ENCODE results near the gene PLA2G6.
A peak's percentile ranks its signal among the peaks of the same experiment; 100 is the strongest.

The PLA2G6 gene

GRCh38 chr22:38089474-38089851 lies 92.2 kb downstream of the PLA2G6 start:
- H4K8ac ChIP-seq (ENCODE audit: low read depth, low read length): no peak overlapping the region
- H4K91ac ChIP-seq (ENCODE audit: low read depth, low read length): no peak overlapping the region
- H3K4me1 ChIP-seq (ENCODE audit: control insufficient read depth in 1 of 2, insufficient read depth in 2 of 2, low read length in 2 of 2): peaks cover 2 to 7% of the 10 kb centered on the region in 2 experiments
- H2BK12ac ChIP-seq (ENCODE audit: low read length): no peak overlapping the region
- no peaks in the 10 kb centered on the region for H3K27me3 ChIP-seq (ENCODE audit: insufficient read depth, low read length)
- no peak overlapping the region for H3K4ac ChIP-seq (ENCODE audit: low read depth, low read length)
- H3K4me3 ChIP-seq (ENCODE audit: low read depth, low read length): no peak overlapping the region
- peak overlapping the region; percentile 48 for H3K4me2 ChIP-seq (ENCODE audit: low read length)
- H2AFZ ChIP-seq (ENCODE audit: insufficient read depth, low read length, poor library complexity): no peak overlapping the region
- no peak overlapping the region for H4K12ac ChIP-seq (ENCODE audit: low read depth, low read length)
- no peak overlapping the region for H2BK120ac ChIP-seq (ENCODE audit: insufficient read depth, low read length, poor library complexity)
- H3K9me3 ChIP-seq (ENCODE audit: insufficient read depth, low read depth, low read length): peaks cover 4% of the 10 kb centered on the region
- no peak overlapping the region for H3K27ac ChIP-seq (ENCODE audit: low read depth, low read length)
- no peak for DNase-seq
- H2AK5ac ChIP-seq (ENCODE audit: low read length): no peak overlapping the region
- no peak overlapping the region for H3K18ac ChIP-seq (ENCODE audit: low read length)
- H3K14ac ChIP-seq (ENCODE audit: low read length): no peak overlapping the region
- no peak overlapping the region for H2BK5ac ChIP-seq (ENCODE audit: low read depth, low read length, poor library complexity)
- no peaks in the 10 kb centered on the region for H3K79me2 ChIP-seq (ENCODE audit: control insufficient read depth, insufficient read depth, low read length, poor library complexity)
- WGBS (ENCODE audit: extremely low coverage, insufficient coverage, insufficient read length): no CpG with 5 or more reads among the region's 34 CpGs
- no peak overlapping the region for H3K23ac ChIP-seq (ENCODE audit: low read length)
- H3K36me3 ChIP-seq (ENCODE audit: control insufficient read depth in 1 of 2, insufficient read depth in 2 of 2, low read length in 2 of 2): no peaks in the 10 kb centered on the region
- no peaks in the 10 kb centered on the region for H3K79me1 ChIP-seq (ENCODE audit: low read length)
- no peak overlapping the region for H3K9ac ChIP-seq (ENCODE audit: low read length)

GRCh38 chr22:38088629-38089473 lies 92.8 kb downstream of the PLA2G6 start:
- Histone ChIP-seq H2AK5ac (ENCODE audit: low read length) (no peak overlapping the region), H3K36me3 (ENCODE audit: control insufficient read depth in 1 of 2, insufficient read depth in 2 of 2, low read length in 2 of 2) (no peaks in the 10 kb centered on the region), H3K27ac (ENCODE audit: low read depth, low read length) (no peak overlapping the region), H3K79me2 (ENCODE audit: control insufficient read depth, insufficient read depth, low read length, poor library complexity) (no peaks in the 10 kb centered on the region), H2BK120ac (ENCODE audit: insufficient read depth, low read length, poor library complexity) (peak overlapping the region; percentile 6), H4K12ac (ENCODE audit: low read depth, low read length) (no peak overlapping the region), H3K27me3 (ENCODE audit: insufficient read depth, low read length) (no peaks in the 10 kb centered on the region), H2BK5ac (ENCODE audit: low read depth, low read length, poor library complexity) (no peak overlapping the region), H2AFZ (ENCODE audit: insufficient read depth, low read length, poor library complexity) (no peak overlapping the region), H4K91ac (ENCODE audit: low read depth, low read length) (no peak overlapping the region), H2BK12ac (ENCODE audit: low read length) (no peak overlapping the region), H3K4me3 (ENCODE audit: low read depth, low read length) (peak overlapping the region; percentile 48), H3K4me2 (ENCODE audit: low read length) (peak overlapping the region; percentile 59), H3K14ac (ENCODE audit: low read length) (peak overlapping the region; percentile 26), H3K18ac (ENCODE audit: low read length) (peak overlapping the region; percentile 44), H3K23ac (ENCODE audit: low read length) (no peak overlapping the region), H3K79me1 (ENCODE audit: low read length) (no peaks in the 10 kb centered on the region), H3K9me3 (ENCODE audit: insufficient read depth, low read depth, low read length) (peaks cover 4% of the 10 kb centered on the region), H3K4ac (ENCODE audit: low read depth, low read length) (no peak overlapping the region), H4K8ac (ENCODE audit: low read depth, low read length) (peak overlapping the region; percentile 30), H3K9ac (ENCODE audit: low read length) (no peak overlapping the region), H3K4me1 (ENCODE audit: control insufficient read depth in 1 of 2, insufficient read depth in 2 of 2, low read length in 2 of 2) (peaks cover 4 to 12% of the 10 kb centered on the region in 2 experiments)
- DNase-seq: peak in 1 of 2 donors; percentile 21
- WGBS (ENCODE audit: extremely low coverage, insufficient coverage, insufficient read length): no CpG with 5 or more reads among the region's 85 CpGs

GRCh38 chr22:38087855-38088254 lies 93.8 kb downstream of the PLA2G6 start:
- Histone ChIP-seq H2AFZ (ENCODE audit: insufficient read depth, low read length, poor library complexity) (no peak overlapping the region), H2BK5ac (ENCODE audit: low read depth, low read length, poor library complexity) (no peak overlapping the region), H3K79me1 (ENCODE audit: low read length) (no peaks in the 10 kb centered on the region), H3K4me2 (ENCODE audit: low read length) (no peak overlapping the region), H2BK120ac (ENCODE audit: insufficient read depth, low read length, poor library complexity) (no peak overlapping the region), H3K9me3 (ENCODE audit: insufficient read depth, low read depth, low read length) (peaks cover 4% of the 10 kb centered on the region), H2BK12ac (ENCODE audit: low read length) (no peak overlapping the region), H3K4me3 (ENCODE audit: low read depth, low read length) (peak overlapping the region; percentile 11), H4K12ac (ENCODE audit: low read depth, low read length) (no peak overlapping the region), H3K23ac (ENCODE audit: low read length) (no peak overlapping the region), H2AK5ac (ENCODE audit: low read length) (no peak overlapping the region), H3K27ac (ENCODE audit: low read depth, low read length) (no peak overlapping the region), H3K4ac (ENCODE audit: low read depth, low read length) (no peak overlapping the region), H3K27me3 (ENCODE audit: insufficient read depth, low read length) (no peaks in the 10 kb centered on the region), H3K79me2 (ENCODE audit: control insufficient read depth, insufficient read depth, low read length, poor library complexity) (no peaks in the 10 kb centered on the region), H3K36me3 (ENCODE audit: control insufficient read depth in 1 of 2, insufficient read depth in 2 of 2, low read length in 2 of 2) (no peaks in the 10 kb centered on the region), H3K4me1 (ENCODE audit: control insufficient read depth in 1 of 2, insufficient read depth in 2 of 2, low read length in 2 of 2) (peaks cover 4 to 13% of the 10 kb centered on the region in 2 experiments), H4K8ac (ENCODE audit: low read depth, low read length) (no peak overlapping the region), H3K18ac (ENCODE audit: low read length) (no peak overlapping the region), H4K91ac (ENCODE audit: low read depth, low read length) (no peak overlapping the region), H3K14ac (ENCODE audit: low read length) (no peak overlapping the region), H3K9ac (ENCODE audit: low read length) (no peak overlapping the region)
- no CpG with 5 or more reads among the region's 12 CpGs for WGBS (ENCODE audit: extremely low coverage, insufficient coverage, insufficient read length)
- DNase-seq: no peak

- H3K23ac ChIP-seq (ENCODE audit: low read length): no peak overlapping the region
- no peak overlapping the region for H2AK5ac ChIP-seq (ENCODE audit: low read length)
- WGBS (ENCODE audit: extremely low coverage, insufficient coverage, insufficient read length): no CpG with 5 or more reads among the region's 13 CpGs
- peaks cover 6 to 14% of the 10 kb centered on the region in 2 experiments for H3K4me1 ChIP-seq (ENCODE audit: control insufficient read depth in 1 of 2, insufficient read depth in 2 of 2, low read length in 2 of 2)
- peaks cover 2% of the 10 kb centered on the region for H3K27me3 ChIP-seq (ENCODE audit: insufficient read depth, low read length)
- no peak overlapping the region for H3K4ac ChIP-seq (ENCODE audit: low read depth, low read length)
- H3K9me3 ChIP-seq (ENCODE audit: insufficient read depth, low read depth, low read length): peaks cover 4% of the 10 kb centered on the region
- H4K8ac ChIP-seq (ENCODE audit: low read depth, low read length): no peak overlapping the region
- no peaks in the 10 kb centered on the region for H3K79me2 ChIP-seq (ENCODE audit: control insufficient read depth, insufficient read depth, low read length, poor library complexity)
- no peak overlapping the region for H3K4me3 ChIP-seq (ENCODE audit: low read depth, low read length)
- H4K91ac ChIP-seq (ENCODE audit: low read depth, low read length): no peak overlapping the region
- no peak overlapping the region for H2BK5ac ChIP-seq (ENCODE audit: low read depth, low read length, poor library complexity)
- no peak for DNase-seq
- H4K12ac ChIP-seq (ENCODE audit: low read depth, low read length): no peak overlapping the region
- no peak overlapping the region for H2BK12ac ChIP-seq (ENCODE audit: low read length)
- H3K14ac ChIP-seq (ENCODE audit: low read length): no peak overlapping the region
- H3K36me3 ChIP-seq (ENCODE audit: control insufficient read depth in 1 of 2, insufficient read depth in 2 of 2, low read length in 2 of 2): no peaks in the 10 kb centered on the region
- H3K79me1 ChIP-seq (ENCODE audit: low read length): no peaks in the 10 kb centered on the region
- no peak overlapping the region for H3K27ac ChIP-seq (ENCODE audit: low read depth, low read length)
- no peak overlapping the region for H3K18ac ChIP-seq (ENCODE audit: low read length)
- H2AFZ ChIP-seq (ENCODE audit: insufficient read depth, low read length, poor library complexity): no peak overlapping the region
- no peak overlapping the region for H3K9ac ChIP-seq (ENCODE audit: low read length)
- no peak overlapping the region for H3K4me2 ChIP-seq (ENCODE audit: low read length)
- H2BK120ac ChIP-seq (ENCODE audit: insufficient read depth, low read length, poor library complexity): no peak overlapping the region
Observed at GRCh38 chr22:38086942-38087341, 94.7 kb downstream of the PLA2G6 start.
